Central memory CD8-positive, alpha-beta T cell (primary cell): ENCODE data around the gene CDA.

Experiments used
- ATAC-seq: fragments of 150-1000 bp; cut with Tn5 transposase; replicated peaks from 2 replicates; pipeline ENCODE4 v1.10.0; 2022; ENCODE audit warnings: mild to moderate bottlenecking, moderate FRiP score, moderate number of reproducible peaks; ENCODE audit not compliant: poor library complexity, severe bottlenecking; ENCODE audit errors: extremely low read depth
- DNase-seq, 2 donors: peaks; one replicate each; pipeline ENCODE4 v3.0.0; 2021; ENCODE audit warnings: low spot score in 2 of 2
- H3K27ac Mint-ChIP-seq: one replicate; pipeline ENCODE4 v1.8.0; 2022; ENCODE audit warnings: low read depth, mild to moderate bottlenecking, moderate library complexity, mixed read lengths
- H3K27me3 Mint-ChIP-seq: one replicate; pipeline ENCODE4 v1.8.0; 2022; ENCODE audit warnings: mixed read lengths
- H3K36me3 Mint-ChIP-seq: one replicate; pipeline ENCODE4 v1.8.0; 2022; ENCODE audit warnings: mild to moderate bottlenecking, moderate library complexity, mixed read lengths; ENCODE audit not compliant: insufficient read depth
- H3K4me1 Mint-ChIP-seq: one replicate; pipeline ENCODE4 v1.8.0; 2022; ENCODE audit warnings: mixed read lengths
- H3K4me3 Mint-ChIP-seq: one replicate; pipeline ENCODE4 v1.8.0; 2022; ENCODE audit warnings: mild to moderate bottlenecking, moderate library complexity, mixed read lengths
- H3K9me3 Mint-ChIP-seq: one replicate; pipeline ENCODE4 v1.8.0; 2022; ENCODE audit warnings: mixed read lengths

Gene CDA

GRCh38 chr1:20666146-20666545 is 77.2 kb downstream of the CDA start:
- H3K9me3 Mint-ChIP-seq = no peaks in the 10 kb centered on the region
- ATAC-seq = no peak
- H3K36me3 Mint-ChIP-seq = peaks cover 5% of the 10 kb centered on the region
- H3K4me1 Mint-ChIP-seq = peaks cover 17% of the 10 kb centered on the region
- no peak for DNase-seq
- H3K27ac Mint-ChIP-seq = no peak overlapping the region
- no peak overlapping the region for H3K4me3 Mint-ChIP-seq
- H3K27me3 Mint-ChIP-seq = no peaks in the 10 kb centered on the region

- Mint-ChIP-seq H3K27me3 (peaks cover under 1% of the 10 kb centered on the region), H3K4me3 (no peak overlapping the region), H3K4me1 (peaks cover 12% of the 10 kb centered on the region), H3K9me3 (no peaks in the 10 kb centered on the region), H3K36me3 (peaks cover 2% of the 10 kb centered on the region), H3K27ac (no peak overlapping the region)
- DNase-seq (no peak), ATAC-seq (no peak)
These were observed 77.9 kb downstream of the CDA start for GRCh38 chr1:20666804-20667203.
